Naive thymus-derived CD4-positive, alpha-beta T cell (primary cell): ENCODE results near the gene CLIC4. TPM values are rescaled to one million over a fixed set of nuclear protein-coding genes. Genes with fewer than 3 reads are reported as not detected.
"Not testable (repeated sequence)": the region's sequence is repeated elsewhere in the genome, so short reads cannot be mapped to it uniquely, and the experiment has no call there.

Source experiments
- ATAC-seq: fragments of 150-1000 bp; cut with Tn5 transposase; 2 replicates; pipeline ENCODE4 v1.10.0; 2021; ENCODE audit warnings: mild to moderate bottlenecking, moderate library complexity
- CTCF ChIA-PET: fragments of 350-600 bp; sonication (Branson Sonifier 250); formaldehyde crosslinking; loops from one replicate; lab custom pipeline; 2021; ENCODE audit warnings: antibody characterized with exemption; lab: Charles Lee
- POLR2A ChIA-PET: fragments of 350-600 bp; sonication (Branson Sonifier 250); formaldehyde crosslinking; loops from one replicate; lab custom pipeline; 2021; ENCODE audit warnings: antibody characterized with exemption, inconsistent platforms; lab: Charles Lee
- DNase-seq, 9 donors: peaks; one replicate each; pipeline versions ENCODE4 v3.0.0 to v3.0.0-alpha.2; 2020 to 2022; ENCODE audit warnings: mixed read lengths in 1 of 9
- H3K27ac ChIP-seq: one replicate; pipeline ENCODE4 v1.7.0; 2013; ENCODE audit warnings: mild to moderate bottlenecking, low read depth, low read length, moderate library complexity
- H3K27me3 ChIP-seq, 2 donors: one replicate each; pipeline ENCODE4 v1.7.0; 2013; ENCODE audit warnings: low read length in 2 of 2, mild to moderate bottlenecking in 2 of 2, moderate library complexity in 2 of 2; ENCODE audit not compliant: control insufficient read depth in 2 of 2, insufficient read depth in 2 of 2
- H3K36me3 ChIP-seq, 3 experiments: 1 replicate in 2 of 3; 2 replicates in 1 of 3; pipeline ENCODE4 v1.7.0; 2013; ENCODE audit warnings: low read length in 3 of 3, mild to moderate bottlenecking in 3 of 3, moderate library complexity in 1 of 3; ENCODE audit not compliant: insufficient read depth in 3 of 3, control insufficient read depth in 2 of 3
- H3K4me1 ChIP-seq, 2 donors: one replicate each; pipeline ENCODE4 v1.7.0; 2013; ENCODE audit warnings: low read length in 2 of 2, mild to moderate bottlenecking in 2 of 2, moderate library complexity in 1 of 2; ENCODE audit not compliant: control insufficient read depth in 2 of 2, insufficient read depth in 2 of 2
- H3K4me3 ChIP-seq: 2 replicates; pipeline ENCODE4 v1.7.0; 2013; ENCODE audit warnings: mild to moderate bottlenecking, low read length
- H3K9me3 ChIP-seq, 3 experiments: 1 replicate in 2 of 3; 2 replicates in 1 of 3; pipeline ENCODE4 v1.7.0; 2013; ENCODE audit warnings: low read length in 3 of 3; ENCODE audit not compliant: control insufficient read depth in 2 of 3
- H3K27ac Mint-ChIP-seq, 9 donors: one replicate each; pipeline ENCODE4 v1.8.0; 2020 to 2022; ENCODE audit warnings: mixed read lengths in 9 of 9, mild to moderate bottlenecking in 8 of 9, moderate library complexity in 5 of 9, inconsistent platforms in 2 of 9
- H3K27me3 Mint-ChIP-seq, 5 donors: one replicate each; pipeline ENCODE4 v1.8.0; 2021 to 2022; ENCODE audit warnings: mixed read lengths in 5 of 5, mild to moderate bottlenecking in 1 of 5
- H3K36me3 Mint-ChIP-seq, 5 donors: one replicate each; pipeline ENCODE4 v1.8.0; 2020 to 2022; ENCODE audit warnings: mixed read lengths in 5 of 5, mild to moderate bottlenecking in 3 of 5, inconsistent platforms in 1 of 5
- H3K4me1 Mint-ChIP-seq, 7 donors: one replicate each; pipeline ENCODE4 v1.8.0; 2020 to 2022; ENCODE audit warnings: mixed read lengths in 7 of 7, mild to moderate bottlenecking in 3 of 7, inconsistent platforms in 1 of 7
- H3K4me3 Mint-ChIP-seq, 10 donors: one replicate each; pipeline ENCODE4 v1.8.0; 2020 to 2022; ENCODE audit warnings: mild to moderate bottlenecking in 10 of 10, mixed read lengths in 10 of 10, moderate library complexity in 6 of 10, inconsistent platforms in 2 of 10
- H3K9me3 Mint-ChIP-seq, 11 donors: one replicate each; pipeline ENCODE4 v1.8.0; 2020 to 2022; ENCODE audit warnings: mixed read lengths in 11 of 11, mild to moderate bottlenecking in 4 of 11, inconsistent platforms in 1 of 11, moderate library complexity in 1 of 11
- intact Hi-C, 2 donors: fragments of 100-400 bp; cut with micrococcal nuclease; formaldehyde crosslinking; loops; one replicate each; pipeline ENCODE4 v1.15.1; 2023
- polyA plus RNA-seq, 2 donors: library from polyadenylated mRNA; unstranded; fragments of 300-500 nt; fragmentation: Illumina TruSeq; gene quantifications; one replicate each; pipeline ENCODE4 v1.2.3, GENCODE V29; 2021
- total RNA-seq, 6 experiments: library from RNA in 5 of 6; stranded (reverse) in 5 of 6; gene quantifications; 1 replicate in 5 of 6; 2 replicates in 1 of 6; pipeline ENCODE4 v1.2.3 and lab custom pipeline; 2021 to 2026

CLIC4 gene
- total and polyA plus RNA-seq, 7 experiments from 2014 or later: 0.54 to 16.8 (median 1.7) TPM

DNA sequence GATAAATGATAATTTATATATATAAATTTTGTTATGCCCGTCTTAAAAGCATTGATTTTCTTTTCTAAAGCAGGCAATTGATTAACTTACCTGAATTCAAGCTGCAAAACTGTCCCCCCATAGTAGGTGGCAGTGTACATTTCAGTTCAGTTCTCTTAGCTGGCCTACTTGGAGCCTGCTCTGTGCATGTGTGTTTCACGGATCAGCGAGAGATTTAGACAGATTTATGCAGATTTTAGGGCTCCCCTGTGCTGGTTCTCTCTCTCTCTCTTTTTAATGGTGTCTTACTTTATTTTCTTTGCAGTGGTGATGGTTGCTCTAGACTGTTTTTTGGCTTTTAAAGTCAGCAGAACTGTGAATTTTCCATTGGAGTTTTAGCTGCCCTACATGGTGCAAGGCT, 30.7 kb downstream of the CLIC4 start:
- Mint-ChIP-seq H3K27me3 (peaks cover 0 to 6% (median 0%) of the 10 kb centered on the region in 5 donors), H3K9me3 (peaks cover 0 to 1% (median 0%) of the 10 kb centered on the region in 11 donors), H3K4me3 (no peak overlapping the region), H3K4me1 (peaks cover 0 to 7% (median 0%) of the 10 kb centered on the region in 7 donors), H3K27ac (no peak overlapping the region), H3K36me3 (no peaks in the 10 kb centered on the region)
- H3K4me3 ChIP-seq: no peak overlapping the region
- intact Hi-C loops: no loop called here
- DNase-seq (no peak), ATAC-seq (no peak)
- no peak overlapping the region for H3K27ac ChIP-seq
- no peaks in the 10 kb centered on the region for H3K27me3 ChIP-seq
- ChIA-PET CTCF (no interaction called here), POLR2A (no interaction called here)
- no peaks in the 10 kb centered on the region for H3K9me3 ChIP-seq
- no peaks in the 10 kb centered on the region for H3K4me1 ChIP-seq
- no peaks in the 10 kb centered on the region for H3K36me3 ChIP-seq

DNA sequence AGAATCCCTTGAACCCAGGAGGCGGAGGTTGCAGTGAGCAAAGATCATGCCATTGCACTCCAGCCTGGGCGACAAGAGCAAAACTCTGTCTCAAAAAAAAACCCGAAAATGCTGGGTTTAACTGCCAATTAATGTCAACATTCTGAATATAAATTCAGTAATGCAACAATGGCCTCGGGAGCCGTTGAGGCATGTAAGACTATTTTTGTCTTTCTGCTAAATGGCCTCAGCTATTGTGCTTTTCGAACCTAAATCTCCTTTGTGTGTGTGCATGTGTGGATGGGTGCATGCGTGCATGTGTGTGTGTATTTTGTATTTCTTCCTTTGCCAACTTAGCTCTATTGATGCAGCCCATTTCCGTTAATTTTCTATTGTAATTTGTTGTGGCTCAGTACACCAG, 31.6 kb downstream of the CLIC4 start:
- intact Hi-C loops: no loop called here
- CTCF ChIA-PET: interaction anchor here (0.7 kb wide), 1 partner anchor 140 kb away, joined by 3 read pairs; no protein-coding TSS in a partner anchor

DNA sequence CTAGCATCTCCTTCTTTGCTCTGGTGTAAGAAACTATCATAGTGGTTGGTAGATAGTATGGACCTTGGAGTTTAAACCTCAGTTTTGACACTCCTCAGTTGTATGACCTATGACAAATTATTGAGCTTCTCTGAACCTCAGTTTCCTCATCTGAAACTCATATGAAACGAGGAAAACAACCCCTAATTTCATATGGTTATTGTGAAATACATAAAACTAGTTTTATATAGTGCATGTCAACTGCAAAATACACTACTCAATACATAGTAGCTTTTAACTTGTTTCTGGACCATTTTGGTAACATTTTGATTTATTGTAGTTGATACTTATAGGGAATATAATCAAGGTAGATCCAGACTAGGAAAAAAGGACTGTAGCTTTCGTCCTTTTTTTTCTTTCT, 32.9 kb downstream of the CLIC4 start:
- intact Hi-C loops: no loop called here
- Histone ChIP-seq H3K27ac (no peak overlapping the region), H3K36me3 (no peaks in the 10 kb centered on the region), H3K27me3 (no peaks in the 10 kb centered on the region), H3K4me3 (no peak overlapping the region), H3K9me3 (no peaks in the 10 kb centered on the region), H3K4me1 (no peaks in the 10 kb centered on the region)
- Mint-ChIP-seq H3K27me3 (peaks cover 0 to 6% (median 0%) of the 10 kb centered on the region in 5 donors), H3K9me3 (no peaks in the 10 kb centered on the region), H3K27ac (no peak overlapping the region), H3K36me3 (no peaks in the 10 kb centered on the region), H3K4me3 (no peak overlapping the region), H3K4me1 (peaks cover 0 to 2% (median 0%) of the 10 kb centered on the region in 7 donors)
- POLR2A ChIA-PET: no interaction called here
- no peak for DNase-seq
- no peak for ATAC-seq
- CTCF ChIA-PET: interaction anchor here (0.6 kb wide), 1 partner anchor 12 kb away, joined by 3 read pairs; no protein-coding TSS in a partner anchor

More for the DNA sequence above, 31.6 kb downstream of the CLIC4 start:
- H3K9me3 ChIP-seq: no peaks in the 10 kb centered on the region
- H3K27me3 ChIP-seq: no peaks in the 10 kb centered on the region
- H3K4me3 ChIP-seq: no peak overlapping the region
- DNase-seq (no peak), ATAC-seq (no peak)
- no peaks in the 10 kb centered on the region for H3K4me1 ChIP-seq
- Mint-ChIP-seq H3K4me3 (no peak overlapping the region), H3K4me1 (peaks cover 0 to 4% (median 0%) of the 10 kb centered on the region in 7 donors), H3K9me3 (peaks cover 0 to 1% (median 0%) of the 10 kb centered on the region in 11 donors), H3K27me3 (peaks cover 0 to 6% (median 0%) of the 10 kb centered on the region in 5 donors), H3K27ac (no peak overlapping the region), H3K36me3 (no peaks in the 10 kb centered on the region)
- POLR2A ChIA-PET: interaction anchor here (0.6 kb wide), 1 partner anchor 10 kb away, joined by 3 read pairs; no protein-coding TSS in a partner anchor
- no peak overlapping the region for H3K27ac ChIP-seq
- no peaks in the 10 kb centered on the region for H3K36me3 ChIP-seq

DNA sequence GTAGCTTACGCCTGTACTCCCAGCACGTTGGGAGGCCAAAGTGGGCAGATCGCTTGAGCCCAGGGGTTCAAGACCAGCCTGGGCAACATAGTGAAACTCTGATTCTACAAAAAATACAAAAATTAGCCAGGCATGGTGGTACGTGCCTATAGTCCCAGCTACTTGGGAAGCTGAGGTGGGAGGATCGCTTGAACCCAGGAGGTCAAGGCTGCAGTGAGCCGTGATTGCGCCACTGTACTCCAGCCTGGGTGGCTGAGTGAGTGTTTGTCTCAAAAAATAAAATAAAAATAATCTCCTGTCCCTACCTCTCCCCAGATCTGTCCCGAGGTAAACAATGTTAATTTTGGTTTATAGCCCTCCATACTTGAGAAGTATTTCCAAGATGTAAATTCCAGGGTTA, 34.0 kb downstream of the CLIC4 start:
- H3K27ac ChIP-seq, intact Hi-C loops, H3K4me3 ChIP-seq, H3K4me1 Mint-ChIP-seq, H3K9me3 ChIP-seq, CTCF ChIA-PET, POLR2A ChIA-PET, DNase-seq, H3K27me3 ChIP-seq, H3K27ac Mint-ChIP-seq, H3K36me3 ChIP-seq, H3K9me3 Mint-ChIP-seq, H3K4me1 ChIP-seq, ATAC-seq, H3K36me3 Mint-ChIP-seq, H3K4me3 Mint-ChIP-seq, H3K27me3 Mint-ChIP-seq: not testable (repeated sequence)

DNA sequence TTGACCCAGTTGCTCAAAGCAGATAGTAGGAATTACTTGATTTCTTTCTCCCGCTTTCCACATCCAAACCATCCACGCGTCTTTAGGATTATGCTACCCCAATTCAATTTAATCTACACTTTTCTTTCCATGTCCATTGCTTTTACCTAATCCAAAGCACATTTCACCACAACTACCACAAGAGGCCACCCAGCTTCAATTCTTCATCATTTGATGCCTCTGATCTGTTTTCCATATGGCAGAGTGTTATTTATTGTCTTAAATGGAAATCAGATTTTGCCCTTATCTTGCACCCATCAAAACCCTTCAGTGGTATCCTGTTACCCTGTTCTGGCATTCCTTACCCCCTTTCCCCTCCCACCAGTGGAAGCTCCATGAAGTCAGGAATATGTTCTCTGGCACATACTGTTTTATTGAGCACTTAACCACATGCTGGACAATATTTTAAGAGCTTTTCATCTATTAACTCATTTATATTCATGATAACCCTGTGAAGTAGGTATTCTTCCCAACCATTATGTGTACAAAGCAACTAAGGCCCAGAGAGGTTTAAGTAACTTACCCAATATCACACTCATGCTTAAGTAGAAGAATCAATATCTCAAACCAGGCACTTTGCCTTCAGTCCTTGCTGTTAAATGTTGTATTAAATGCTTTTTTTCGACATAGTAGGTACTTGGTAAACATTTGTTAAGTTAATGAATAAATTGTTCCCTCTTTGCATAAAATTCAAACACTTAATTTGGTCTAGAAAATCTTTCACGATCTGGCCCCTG, 34.6 kb downstream of the CLIC4 start:
- Mint-ChIP-seq H3K4me1 (no peaks in the 10 kb centered on the region), H3K9me3 (no peaks in the 10 kb centered on the region), H3K27me3 (peaks cover 0 to 6% (median 0%) of the 10 kb centered on the region in 5 donors), H3K36me3 (no peaks in the 10 kb centered on the region), H3K4me3 (no peak overlapping the region), H3K27ac (peak overlapping the region in 1 of 9 donors; percentile 15)
- H3K9me3 ChIP-seq: no peaks in the 10 kb centered on the region
- H3K4me3 ChIP-seq: no peak overlapping the region
- CTCF ChIA-PET: no interaction called here
- no peak overlapping the region for H3K27ac ChIP-seq
- no peaks in the 10 kb centered on the region for H3K36me3 ChIP-seq
- no peak for DNase-seq
- POLR2A ChIA-PET: no interaction called here
- intact Hi-C loops: no loop called here
- no peak for ATAC-seq
- no peaks in the 10 kb centered on the region for H3K27me3 ChIP-seq
- H3K4me1 ChIP-seq: no peaks in the 10 kb centered on the region

DNA sequence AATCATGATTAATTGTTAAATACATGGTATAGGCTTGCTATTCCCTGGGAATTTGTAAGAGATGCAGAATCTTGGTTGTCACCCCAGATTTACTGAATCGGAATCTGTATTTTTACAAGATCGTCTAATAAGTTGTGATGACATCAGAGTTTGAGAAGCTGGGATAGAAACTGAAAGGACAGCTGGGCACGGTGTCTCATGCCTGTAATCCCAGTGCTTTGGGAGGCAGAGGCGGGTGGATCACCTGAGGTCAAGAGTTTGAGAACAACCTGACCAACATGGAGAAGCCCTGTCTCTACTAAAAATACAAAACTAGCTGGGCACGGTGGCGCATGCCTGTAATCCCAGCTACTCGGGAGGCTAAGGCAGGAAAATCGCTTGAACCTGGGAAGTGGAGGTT, 35.4 kb downstream of the CLIC4 start:
- H3K27me3 ChIP-seq, H3K9me3 ChIP-seq, intact Hi-C loops, H3K36me3 Mint-ChIP-seq, H3K9me3 Mint-ChIP-seq, H3K4me1 Mint-ChIP-seq, H3K27ac Mint-ChIP-seq, ATAC-seq, DNase-seq, H3K27ac ChIP-seq, H3K36me3 ChIP-seq, POLR2A ChIA-PET, H3K4me3 Mint-ChIP-seq, H3K27me3 Mint-ChIP-seq, H3K4me1 ChIP-seq, CTCF ChIA-PET, H3K4me3 ChIP-seq: not testable (repeated sequence)

DNA sequence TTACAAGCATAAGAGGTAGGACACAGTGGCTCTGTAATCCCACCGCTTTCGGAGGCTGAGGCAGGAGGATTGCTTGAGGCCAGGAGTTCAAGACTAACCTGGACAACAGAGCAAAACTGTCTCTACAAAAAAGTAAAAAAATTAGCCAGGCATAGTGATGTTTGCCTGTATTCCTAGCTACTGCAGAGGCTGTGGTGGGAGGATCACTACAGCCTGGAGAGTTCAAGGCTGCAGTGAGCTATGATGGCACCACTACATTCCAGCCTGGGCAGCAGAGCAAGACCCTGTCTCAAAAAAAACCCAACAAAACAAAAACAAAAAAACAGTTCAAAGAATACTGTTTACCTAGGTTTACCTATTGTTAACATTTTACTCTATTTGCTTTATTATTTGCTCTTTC, 37.4 kb downstream of the CLIC4 start:
- H3K27ac Mint-ChIP-seq: no peak overlapping the region
- peaks cover 0 to 2% (median 0%) of the 10 kb centered on the region in 7 donors for H3K4me1 Mint-ChIP-seq
- Histone ChIP-seq H3K27ac (no peak overlapping the region), H3K4me1 (no peaks in the 10 kb centered on the region), H3K27me3 (no peaks in the 10 kb centered on the region), H3K36me3 (no peaks in the 10 kb centered on the region), H3K4me3 (no peak overlapping the region), H3K9me3 (no peaks in the 10 kb centered on the region)
- ChIA-PET CTCF (no interaction called here), POLR2A (no interaction called here)
- no peak for DNase-seq
- H3K36me3 Mint-ChIP-seq: no peaks in the 10 kb centered on the region
- no peak overlapping the region for H3K4me3 Mint-ChIP-seq
- no peaks in the 10 kb centered on the region for H3K27me3 Mint-ChIP-seq
- intact Hi-C loops: no loop called here
- ATAC-seq: no peak
- H3K9me3 Mint-ChIP-seq: no peaks in the 10 kb centered on the region
